Stomach smooth muscle (tissue), 2 donors: ENCODE data around the gene GPR107.

Experiments used
- H3K27ac ChIP-seq: one replicate; pipeline ENCODE4 v1.7.0; 2013; ENCODE audit warnings: mild to moderate bottlenecking, low read length, inconsistent platforms
- H3K27me3 ChIP-seq, 2 donors: one replicate each; pipeline ENCODE4 v1.7.0; 2013; ENCODE audit warnings: low read length in 2 of 2; ENCODE audit not compliant: insufficient read depth in 2 of 2, control insufficient read depth in 1 of 2
- H3K36me3 ChIP-seq, 2 donors: one replicate each; pipeline ENCODE4 v1.7.0; 2013; ENCODE audit warnings: low read length in 2 of 2; ENCODE audit not compliant: control insufficient read depth in 2 of 2, insufficient read depth in 2 of 2
- H3K4me1 ChIP-seq: one replicate; pipeline ENCODE4 v1.7.0; 2013; ENCODE audit warnings: low read length; ENCODE audit not compliant: control insufficient read depth, insufficient read depth
- H3K4me3 ChIP-seq, 2 donors: one replicate each; pipeline ENCODE4 v1.7.0; 2013; ENCODE audit warnings: low read length in 2 of 2
- H3K9ac ChIP-seq, 2 donors: one replicate each; pipeline ENCODE4 v1.7.0; 2013; ENCODE audit warnings: low read length in 2 of 2, mild to moderate bottlenecking in 1 of 2
- H3K9me3 ChIP-seq, 2 donors: one replicate each; pipeline ENCODE4 v1.7.0; 2013; ENCODE audit warnings: low read length in 2 of 2; ENCODE audit not compliant: control insufficient read depth in 2 of 2
- donor health status: healthy.
- donor health status: Pancreatic carcinoma.

The GPR107 gene

GRCh38 chr9:130089141-130089540 lies 35.4 kb downstream of the GPR107 start:
- no peaks in the 10 kb centered on the region for H3K4me1 ChIP-seq
- no peak overlapping the region for H3K4me3 ChIP-seq
- H3K36me3 ChIP-seq: peaks cover 13 to 25% of the 10 kb centered on the region in 2 donors
- no peaks in the 10 kb centered on the region for H3K27me3 ChIP-seq
- no peak overlapping the region for H3K27ac ChIP-seq
- no peaks in the 10 kb centered on the region for H3K9me3 ChIP-seq
- no peak overlapping the region for H3K9ac ChIP-seq

- no peak overlapping the region for H3K9ac ChIP-seq
- H3K4me1 ChIP-seq: no peaks in the 10 kb centered on the region
- no peaks in the 10 kb centered on the region for H3K27me3 ChIP-seq
- H3K27ac ChIP-seq: no peak overlapping the region
- no peaks in the 10 kb centered on the region for H3K9me3 ChIP-seq
- peaks cover 16 to 25% of the 10 kb centered on the region in 2 donors for H3K36me3 ChIP-seq
- H3K4me3 ChIP-seq: no peak overlapping the region
Observed at GRCh38 chr9:130090915-130091314, 37.2 kb downstream of the GPR107 start.

GRCh38 chr9:130092910-130093309 lies 39.2 kb downstream of the GPR107 start:
- H3K36me3 ChIP-seq: peaks cover 19 to 20% of the 10 kb centered on the region in 2 donors
- no peaks in the 10 kb centered on the region for H3K27me3 ChIP-seq
- no peaks in the 10 kb centered on the region for H3K9me3 ChIP-seq
- H3K9ac ChIP-seq: no peak overlapping the region
- H3K4me1 ChIP-seq: no peaks in the 10 kb centered on the region
- no peak overlapping the region for H3K27ac ChIP-seq
- no peak overlapping the region for H3K4me3 ChIP-seq

GRCh38 chr9:130095872-130096271 lies 42.2 kb downstream of the GPR107 start:
- Histone ChIP-seq H3K4me3 (no peak overlapping the region), H3K27me3 (no peaks in the 10 kb centered on the region), H3K4me1 (no peaks in the 10 kb centered on the region), H3K27ac (no peak overlapping the region), H3K36me3 (peaks cover 22 to 24% of the 10 kb centered on the region in 2 donors), H3K9ac (no peak overlapping the region), H3K9me3 (no peaks in the 10 kb centered on the region)

GRCh38 chr9:130100681-130101080 lies 47.0 kb downstream of the GPR107 start:
- no peaks in the 10 kb centered on the region for H3K27me3 ChIP-seq
- H3K9ac ChIP-seq: no peak overlapping the region
- H3K36me3 ChIP-seq: peaks cover 41 to 59% of the 10 kb centered on the region in 2 donors
- no peak overlapping the region for H3K4me3 ChIP-seq
- H3K9me3 ChIP-seq: no peaks in the 10 kb centered on the region
- H3K27ac ChIP-seq: no peak overlapping the region
- H3K4me1 ChIP-seq: no peaks in the 10 kb centered on the region

GRCh38 chr9:130101915-130102314 lies 48.2 kb downstream of the GPR107 start:
- Histone ChIP-seq H3K27me3 (no peaks in the 10 kb centered on the region), H3K4me3 (no peak overlapping the region), H3K4me1 (peaks cover 4% of the 10 kb centered on the region), H3K9ac (no peak overlapping the region), H3K36me3 (peaks cover 40 to 54% of the 10 kb centered on the region in 2 donors), H3K27ac (no peak overlapping the region), H3K9me3 (no peaks in the 10 kb centered on the region)

- H3K9ac ChIP-seq: no peak overlapping the region
- no peaks in the 10 kb centered on the region for H3K9me3 ChIP-seq
- no peaks in the 10 kb centered on the region for H3K27me3 ChIP-seq
- peaks cover 36 to 54% of the 10 kb centered on the region in 2 donors for H3K36me3 ChIP-seq
- H3K4me3 ChIP-seq: no peak overlapping the region
- peaks cover 11% of the 10 kb centered on the region for H3K4me1 ChIP-seq
- H3K27ac ChIP-seq: no peak overlapping the region
Observed at GRCh38 chr9:130104491-130105193, 50.9 kb downstream of the GPR107 start.

GRCh38 chr9:130106860-130107233 lies 53.1 kb downstream of the GPR107 start:
- Histone ChIP-seq H3K9ac (peak overlapping the region in 1 of 2 donors; percentile 40), H3K36me3 (peaks cover 26 to 53% of the 10 kb centered on the region in 2 donors), H3K4me3 (no peak overlapping the region), H3K27me3 (no peaks in the 10 kb centered on the region), H3K9me3 (no peaks in the 10 kb centered on the region), H3K27ac (peak overlapping the region; percentile 49), H3K4me1 (peaks cover 11% of the 10 kb centered on the region)

GRCh38 chr9:130107234-130107861 lies 53.6 kb downstream of the GPR107 start:
- no peaks in the 10 kb centered on the region for H3K9me3 ChIP-seq
- H3K4me3 ChIP-seq: no peak overlapping the region
- H3K9ac ChIP-seq: peak overlapping the region in 1 of 2 donors; percentile 40
- peaks cover 11% of the 10 kb centered on the region for H3K4me1 ChIP-seq
- H3K36me3 ChIP-seq: peaks cover 24 to 48% of the 10 kb centered on the region in 2 donors
- H3K27me3 ChIP-seq: no peaks in the 10 kb centered on the region
- H3K27ac ChIP-seq: peak overlapping the region; percentile 49

- peaks cover 24 to 45% of the 10 kb centered on the region in 2 donors for H3K36me3 ChIP-seq
- no peak overlapping the region for H3K4me3 ChIP-seq
- H3K9me3 ChIP-seq: no peaks in the 10 kb centered on the region
- H3K4me1 ChIP-seq: peaks cover 11% of the 10 kb centered on the region
- peak overlapping the region; percentile 49 for H3K27ac ChIP-seq
- no peak overlapping the region for H3K9ac ChIP-seq
- no peaks in the 10 kb centered on the region for H3K27me3 ChIP-seq
Observed at GRCh38 chr9:130107955-130108354, 54.2 kb downstream of the GPR107 start.

- H3K9ac ChIP-seq: no peak overlapping the region
- peaks cover 17% of the 10 kb centered on the region for H3K4me1 ChIP-seq
- H3K9me3 ChIP-seq: no peaks in the 10 kb centered on the region
- H3K4me3 ChIP-seq: no peak overlapping the region
- no peak overlapping the region for H3K27ac ChIP-seq
- peaks cover 11 to 26% of the 10 kb centered on the region in 2 donors for H3K36me3 ChIP-seq
- no peaks in the 10 kb centered on the region for H3K27me3 ChIP-seq
Observed at GRCh38 chr9:130110166-130110565, 56.5 kb downstream of the GPR107 start.
